WTC11 (cell line): ENCODE data around the gene B3GNT7. TPM values are rescaled to one million over a fixed set of nuclear protein-coding genes. Genes with fewer than 3 reads are reported as not detected.

Experiments
- ATAC-seq: fragments of 200-7000 bp; cut with Tn5 transposase; 2 replicates; pipeline ENCODE4 v1.10.0; 2021; ENCODE audit warnings: mild to moderate bottlenecking, moderate library complexity
- CTCF ChIA-PET: fragments of 300-600 bp; sonication (Branson Sonifier 250); formaldehyde crosslinking; loops from one replicate; lab custom pipeline; 2021; ENCODE audit warnings: antibody characterized with exemption; lab: Charles Lee
- POLR2A ChIA-PET: fragments of 350-600 bp; sonication (Branson Sonifier 250); formaldehyde crosslinking; loops from one replicate; lab custom pipeline; 2021; ENCODE audit warnings: antibody characterized with exemption; lab: Charles Lee
- DNase-seq: peaks from one replicate; pipeline ENCODE4 v3.0.0; 2021; ENCODE audit warnings: low spot score
- H3K27ac Mint-ChIP-seq: 2 replicates; pipeline ENCODE4 v1.8.0; 2021; ENCODE audit warnings: mixed read lengths
- H3K27me3 Mint-ChIP-seq: 2 replicates; pipeline ENCODE4 v1.8.0; 2021; ENCODE audit warnings: low read depth, mild to moderate bottlenecking, moderate library complexity, mixed read lengths
- H3K36me3 Mint-ChIP-seq: 2 replicates; pipeline ENCODE4 v1.8.0; 2021; ENCODE audit warnings: mixed read lengths
- H3K4me1 Mint-ChIP-seq: 2 replicates; pipeline ENCODE4 v1.8.0; 2022; ENCODE audit warnings: mixed read lengths
- H3K4me3 Mint-ChIP-seq: 2 replicates; pipeline ENCODE4 v1.8.0; 2021; ENCODE audit warnings: mild to moderate bottlenecking, moderate library complexity, mixed read lengths
- H3K9me3 Mint-ChIP-seq: 2 replicates; pipeline ENCODE4 v1.8.0; 2021; ENCODE audit warnings: mixed read lengths
- ATF1 ChIP-seq: sonication (generic); formaldehyde crosslinking; IDR thresholded peaks from 2 replicates; pipeline ENCODE4 v1.8.1; 2023; ENCODE audit warnings: mild to moderate bottlenecking, moderate library complexity, missing genetic modification reagents
- ATF6 ChIP-seq: sonication (generic); formaldehyde crosslinking; IDR thresholded peaks from 2 replicates; pipeline ENCODE4 v1.8.1; 2023; ENCODE audit warnings: mild to moderate bottlenecking, missing genetic modification reagents
- CDX4 ChIP-seq: fragments of 250-450 bp; sonication (Bioruptor Pico); IDR thresholded peaks from 2 replicates; pipeline ENCODE4 v1.9.0; 2021; ENCODE audit warnings: moderate library complexity, mild to moderate bottlenecking, inconsistent platforms, borderline replicate concordance
- ESRRA ChIP-seq: sonication (generic); formaldehyde crosslinking; IDR thresholded peaks from 2 replicates; pipeline ENCODE4 v1.8.1; 2022; ENCODE audit warnings: mild to moderate bottlenecking, missing genetic modification reagents, borderline replicate concordance
- FOXJ3 ChIP-seq: sonication (generic); formaldehyde crosslinking; IDR thresholded peaks from 2 replicates; pipeline ENCODE4 v1.9.0; 2021; ENCODE audit warnings: missing genetic modification reagents, mild to moderate bottlenecking, borderline replicate concordance
- FOXK1 ChIP-seq: sonication (generic); formaldehyde crosslinking; IDR thresholded peaks from 2 replicates; pipeline ENCODE4 v1.8.0; 2022; ENCODE audit warnings: mild to moderate bottlenecking, moderate library complexity, missing genetic modification reagents
- FOXP1 ChIP-seq: sonication (generic); formaldehyde crosslinking; IDR thresholded peaks from 2 replicates; pipeline ENCODE4 v1.8.0; 2022; ENCODE audit warnings: missing genetic modification reagents, mild to moderate bottlenecking, moderate library complexity, borderline replicate concordance
- GRHL2 ChIP-seq: fragments of 250-450 bp; sonication (Bioruptor Pico); IDR thresholded peaks from 2 replicates; pipeline ENCODE4 v1.8.0; 2022; ENCODE audit warnings: mild to moderate bottlenecking, moderate library complexity; ENCODE audit not compliant: insufficient replicate concordance, severe bottlenecking
- GTF2I ChIP-seq: fragments of 250-450 bp; sonication (Bioruptor Pico); conservative IDR thresholded peaks from 2 replicates; pipeline ENCODE4 v1.4.0; 2021; ENCODE audit warnings: mild to moderate bottlenecking
- HMGXB4 ChIP-seq: sonication (generic); formaldehyde crosslinking; IDR thresholded peaks from 2 replicates; pipeline ENCODE4 v1.8.1; 2023; ENCODE audit warnings: mild to moderate bottlenecking, moderate library complexity, missing genetic modification reagents
- IRF1 ChIP-seq: sonication (generic); formaldehyde crosslinking; IDR thresholded peaks from 2 replicates; pipeline ENCODE4 v1.8.0; 2023; ENCODE audit warnings: missing genetic modification reagents
- MAX ChIP-seq: sonication (generic); formaldehyde crosslinking; IDR thresholded peaks from 2 replicates; pipeline ENCODE4 v1.8.0; 2022; ENCODE audit warnings: mild to moderate bottlenecking, missing genetic modification reagents
- SP1 ChIP-seq: sonication (generic); formaldehyde crosslinking; conservative IDR thresholded peaks from 2 replicates; pipeline ENCODE4 v1.8.1; 2022; ENCODE audit warnings: missing genetic modification reagents
- TEAD1 ChIP-seq: sonication (generic); formaldehyde crosslinking; IDR thresholded peaks from 2 replicates; pipeline ENCODE4 v1.8.0; 2022; ENCODE audit warnings: mild to moderate bottlenecking, missing genetic modification reagents
- TEAD4 ChIP-seq: sonication (generic); formaldehyde crosslinking; IDR thresholded peaks from 2 replicates; pipeline ENCODE4 v1.8.0; 2022; ENCODE audit warnings: mild to moderate bottlenecking, missing genetic modification reagents
- ZBTB21 ChIP-seq: sonication (generic); formaldehyde crosslinking; IDR thresholded peaks from 2 replicates; pipeline ENCODE4 v1.8.1; 2023; ENCODE audit warnings: mild to moderate bottlenecking, missing genetic modification reagents, borderline replicate concordance
- ZMAT4 ChIP-seq: fragments of 250-450 bp; sonication (Bioruptor Pico); IDR thresholded peaks from 2 replicates; pipeline ENCODE4 v1.9.0; 2021; ENCODE audit warnings: mild to moderate bottlenecking
- ZNF138 ChIP-seq: sonication (generic); formaldehyde crosslinking; conservative IDR thresholded peaks from 2 replicates; pipeline ENCODE4 v1.8.1; 2022; ENCODE audit warnings: mild to moderate bottlenecking, moderate library complexity, missing genetic modification reagents
- ZNF219 ChIP-seq: sonication (generic); formaldehyde crosslinking; IDR thresholded peaks from 2 replicates; pipeline ENCODE4 v1.8.0; 2023; ENCODE audit warnings: missing genetic modification reagents, mild to moderate bottlenecking, borderline replicate concordance
- ZNF232 ChIP-seq: sonication (generic); formaldehyde crosslinking; IDR thresholded peaks from 2 replicates; pipeline ENCODE4 v1.8.0; 2022; ENCODE audit warnings: mild to moderate bottlenecking, missing genetic modification reagents
- ZNF512 ChIP-seq: sonication (generic); formaldehyde crosslinking; IDR thresholded peaks from 2 replicates; pipeline ENCODE4 v1.8.1; 2022; ENCODE audit warnings: missing genetic modification reagents, borderline replicate concordance
- ZNF532 ChIP-seq: fragments of 250-450 bp; sonication (Bioruptor Pico); IDR thresholded peaks from 2 replicates; pipeline ENCODE4 v1.9.0; 2021; ENCODE audit warnings: mild to moderate bottlenecking, borderline replicate concordance
- ZNF671 ChIP-seq: fragments of 250-450 bp; sonication (Bioruptor Pico); IDR thresholded peaks from 2 replicates; pipeline ENCODE4 v1.8.0; 2021; ENCODE audit warnings: mild to moderate bottlenecking
- total RNA-seq: library from RNA; stranded (reverse); gene quantifications from 3 replicates; pipeline ENCODE4 v1.2.3, GENCODE V29; 2021

B3GNT7 gene
- total RNA-seq, 1 experiment from 2014 or later, result 151 TPM

- TF ChIP-seq FOXK1 (CRISPR knock-in tag), result no peak
- TF ChIP-seq ESRRA (CRISPR knock-in tag), result no peak
- no peak for TF ChIP-seq ZNF671 (CRISPR knock-in tag)
- no peak for TF ChIP-seq ZNF532 (CRISPR knock-in tag)
- TF ChIP-seq CDX4, result no peak
- TF ChIP-seq ATF6 (CRISPR knock-in tag), result no peak
- TF ChIP-seq FOXJ3 (CRISPR knock-in tag), result no peak
- TF ChIP-seq SP1 (CRISPR knock-in tag), result no peak
- no peak for TF ChIP-seq ZBTB21 (CRISPR knock-in tag)
- H3K27ac Mint-ChIP-seq, result no peak overlapping the region
- DNase-seq (no peak), ATAC-seq (peak; percentile 32; the same call in 1 of the 2 replicates)
- H3K4me3 Mint-ChIP-seq, result no peak overlapping the region
- H3K27me3 Mint-ChIP-seq, result peaks cover 5% of the 10 kb centered on the region
- ChIA-PET CTCF (no interaction called here), POLR2A (no interaction called here)
- H3K36me3 Mint-ChIP-seq, result peaks cover 21% of the 10 kb centered on the region
- peaks cover 21% of the 10 kb centered on the region for H3K9me3 Mint-ChIP-seq
- peaks cover 22% of the 10 kb centered on the region for H3K4me1 Mint-ChIP-seq
Observed at GRCh38 chr2:231382116-231382515, 13.4 kb upstream of the B3GNT7 start.

- H3K4me1 Mint-ChIP-seq, result peaks cover 14% of the 10 kb centered on the region
- peak overlapping the region; percentile 28 for H3K27ac Mint-ChIP-seq
- POLR2A ChIA-PET, result no interaction called here
- TF ChIP-seq MAX (CRISPR knock-in tag) (no peak), FOXP1 (CRISPR knock-in tag) (no peak), ZNF138 (CRISPR knock-in tag) (no peak), HMGXB4 (CRISPR knock-in tag) (no peak), ATF1 (CRISPR knock-in tag) (no peak), ZNF232 (CRISPR knock-in tag) (no peak), ZNF219 (CRISPR knock-in tag) (no peak), TEAD4 (CRISPR knock-in tag) (no peak), IRF1 (CRISPR knock-in tag) (no peak), ZMAT4 (CRISPR knock-in tag) (no peak), GRHL2 (CRISPR knock-in tag) (no peak), TEAD1 (CRISPR knock-in tag) (no peak), ZNF512 (no peak), FOXJ3 (CRISPR knock-in tag) (no peak), GTF2I (CRISPR knock-in tag) (no peak)
- TF ChIP-seq, all 79 proteins: peak for 0
- Mint-ChIP-seq H3K27me3 (peaks cover 5% of the 10 kb centered on the region), H3K4me3 (no peak overlapping the region), H3K36me3 (peaks cover 21% of the 10 kb centered on the region), H3K9me3 (peaks cover 21% of the 10 kb centered on the region)
- ATAC-seq (no peak), DNase-seq (no peak)
- CTCF ChIA-PET, result interaction anchor here (1.0 to 1.3 kb wide), 4 partner anchors 9 to 29 kb away, joined by 3 to 6 read pairs (median 3); no protein-coding TSS in a partner anchor
Observed at GRCh38 chr2:231383416-231384108, 11.9 kb upstream of the B3GNT7 start.
